GM19023 (cell line): ENCODE measurements around the gene CRTAP.
"Not testable (repeated sequence)": the region's sequence is repeated elsewhere in the genome, so short reads cannot be mapped to it uniquely, and the experiment has no call there.

Experiments
- ATAC-seq: cut with Tn5 transposase; IDR thresholded peaks from one replicate; pipeline ENCODE4 v1.9.1; 2021; ENCODE audit warnings: mild to moderate bottlenecking, moderate library complexity; ENCODE audit not compliant: unreplicated experiment

The CRTAP gene

GRCh38 chr3:33099109-33099645 is 14.6 kb upstream of the CRTAP start:
- no peak for ATAC-seq

GRCh38 chr3:33099701-33100100 is 14.1 kb upstream of the CRTAP start:
- ATAC-seq = no peak

GRCh38 chr3:33100229-33100628 is 13.6 kb upstream of the CRTAP start:
- ATAC-seq = no peak

- no peak for ATAC-seq
Observed at GRCh38 chr3:33103034-33103433, 10.8 kb upstream of the CRTAP start.

DNA sequence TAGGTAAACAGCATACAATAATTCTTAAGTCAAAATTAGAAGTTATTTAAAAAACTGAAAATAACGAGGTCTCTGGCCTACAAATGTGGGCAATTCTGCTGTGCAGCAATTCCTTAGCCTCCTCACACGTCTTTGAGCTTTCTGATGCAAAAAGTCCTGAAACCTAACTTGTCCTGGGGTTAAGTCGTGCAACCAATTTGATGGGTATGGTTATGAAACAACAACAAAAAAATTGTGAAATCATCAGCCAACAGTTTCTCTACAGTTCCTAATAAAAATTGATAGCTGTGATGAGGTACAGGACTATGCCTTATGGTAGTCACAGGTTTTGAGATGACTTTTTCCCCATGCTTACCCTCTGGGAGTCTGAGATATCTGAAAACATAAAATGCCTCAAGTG is 10.3 kb upstream of the CRTAP start:
- ATAC-seq = no peak

GRCh38 chr3:33104803-33105202 is 9.0 kb upstream of the CRTAP start:
- no peak for ATAC-seq

DNA sequence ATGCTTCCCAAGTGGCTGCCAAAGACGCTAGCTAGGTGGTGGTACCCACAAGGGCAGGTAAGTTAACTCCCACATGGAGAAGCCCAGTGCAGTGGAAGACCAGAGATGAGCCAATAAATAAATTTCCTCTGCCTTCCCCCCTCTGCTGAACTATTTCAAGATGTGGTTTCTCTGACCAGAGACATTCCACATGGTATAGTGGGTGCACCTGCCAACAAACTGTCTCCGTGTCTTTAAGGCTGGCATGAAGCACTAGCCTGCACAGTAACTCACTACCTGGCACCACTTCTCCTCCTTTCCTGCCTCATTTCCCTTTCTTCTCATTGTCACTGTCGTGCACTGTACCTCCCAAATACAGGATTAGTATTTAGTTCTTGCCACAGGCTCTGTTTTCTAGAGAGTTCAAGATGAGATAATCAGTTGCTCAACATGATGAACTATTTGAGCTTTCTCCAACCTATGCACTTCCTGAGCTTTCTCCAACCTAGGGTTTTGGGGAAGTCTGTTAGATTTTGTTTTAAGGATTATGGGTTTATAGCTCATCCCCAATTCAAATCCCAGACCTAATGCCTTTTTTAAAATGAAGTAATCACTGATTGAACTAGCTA is 8.4 kb upstream of the CRTAP start:
- ATAC-seq = no peak

- ATAC-seq = not testable (repeated sequence)
Observed at GRCh38 chr3:33106854-33107253, 7.0 kb upstream of the CRTAP start.

DNA sequence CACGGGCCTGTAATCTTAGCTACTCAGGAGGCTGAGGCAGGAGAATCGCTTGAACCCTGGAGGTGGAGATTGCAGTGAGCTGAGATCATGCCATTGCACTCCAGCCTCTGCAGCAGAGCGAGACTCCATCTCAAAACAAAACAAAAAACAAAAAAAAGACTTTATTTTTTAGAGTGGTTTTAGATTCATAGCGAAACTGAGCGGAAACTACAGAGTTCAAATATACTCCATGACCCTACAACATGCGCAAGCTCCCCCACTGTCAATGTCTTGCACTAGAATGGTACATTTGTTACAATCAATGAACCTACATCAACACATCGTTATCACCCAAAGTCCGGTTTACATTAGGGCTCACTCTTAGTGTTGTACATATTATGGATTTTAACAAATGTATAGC is 2.2 kb upstream of the CRTAP start:
- peak; percentile 23 for ATAC-seq

- ATAC-seq = no peak
Observed at GRCh38 chr3:33114622-33115023, 809 bp downstream of the CRTAP start.

DNA sequence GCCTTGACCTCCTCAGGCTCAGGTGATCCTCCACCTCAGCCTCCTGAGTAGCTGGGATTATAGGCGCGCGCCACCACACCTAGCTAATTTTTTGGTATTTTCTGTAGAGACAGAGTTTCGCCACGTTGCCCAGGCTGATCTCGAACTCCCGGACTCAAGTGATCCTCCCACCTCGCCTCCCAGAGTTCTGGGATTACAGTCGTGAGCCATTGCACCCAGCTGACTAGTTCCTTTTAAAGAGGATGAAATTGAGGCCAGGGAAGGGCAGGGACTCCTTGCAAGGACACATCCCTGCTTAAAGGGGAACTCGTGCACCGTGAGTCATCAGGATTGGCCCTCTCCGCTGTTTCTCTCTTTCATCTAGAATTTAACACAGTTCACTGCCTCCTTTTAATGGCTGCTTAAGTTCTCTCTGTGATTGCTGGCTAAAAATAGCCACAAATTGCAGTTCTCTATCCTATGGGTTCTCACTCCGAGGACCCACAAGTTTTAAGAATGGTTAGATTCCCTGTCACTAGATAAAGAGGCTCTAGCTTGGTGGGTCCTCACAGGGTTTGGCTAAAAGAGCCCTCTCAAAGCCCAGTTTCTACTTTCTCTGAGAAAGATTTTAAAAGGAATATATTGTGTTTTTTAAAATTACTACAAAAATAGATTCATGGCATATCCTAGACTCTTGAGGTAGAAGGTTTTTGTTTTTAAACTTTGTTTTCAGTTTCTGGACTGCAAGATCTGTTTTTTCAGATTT is 1.4 kb downstream of the CRTAP start:
- no peak for ATAC-seq

DNA sequence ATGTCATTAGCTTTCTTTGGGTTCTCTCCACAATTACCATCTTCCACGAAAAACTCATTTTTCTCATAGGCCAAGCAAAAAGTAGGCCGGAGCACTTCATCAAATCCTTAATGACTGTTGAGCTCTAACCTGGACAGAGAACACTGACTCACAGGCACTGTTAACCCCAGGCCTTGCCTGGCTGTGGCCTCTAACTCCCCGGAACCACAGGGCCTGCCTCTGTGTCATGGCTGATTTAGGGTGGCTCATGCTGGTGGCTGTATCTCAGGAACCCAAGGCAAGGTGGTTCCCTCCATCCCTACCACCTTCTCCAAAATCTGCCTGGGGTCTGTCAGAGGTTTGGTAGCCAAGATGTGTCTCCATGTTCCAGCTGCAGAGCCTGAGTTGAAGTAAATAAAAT is 3.6 kb downstream of the CRTAP start:
- no peak for ATAC-seq

- ATAC-seq = no peak
Observed at GRCh38 chr3:33119891-33120290, 6.1 kb downstream of the CRTAP start.

DNA sequence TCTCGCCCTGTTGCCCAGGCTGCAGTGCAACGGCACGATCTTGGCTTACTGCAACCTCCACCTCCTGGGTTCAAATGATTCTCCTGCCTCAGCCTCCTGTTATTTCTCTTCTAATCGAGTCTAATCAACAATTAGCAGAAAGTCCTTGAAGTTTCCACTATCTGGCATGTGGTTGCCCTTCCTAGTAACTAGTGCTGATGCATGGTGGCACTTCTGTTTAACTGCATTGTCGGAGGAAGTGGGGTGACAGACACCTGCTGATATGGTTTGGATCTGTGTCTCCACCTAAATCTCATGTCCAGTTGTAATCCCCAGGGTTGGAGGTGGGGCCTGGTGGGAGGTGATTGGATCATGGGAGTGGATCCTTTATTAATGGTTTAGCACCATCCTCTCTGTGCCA is 9.2 kb downstream of the CRTAP start:
- no peak for ATAC-seq

DNA sequence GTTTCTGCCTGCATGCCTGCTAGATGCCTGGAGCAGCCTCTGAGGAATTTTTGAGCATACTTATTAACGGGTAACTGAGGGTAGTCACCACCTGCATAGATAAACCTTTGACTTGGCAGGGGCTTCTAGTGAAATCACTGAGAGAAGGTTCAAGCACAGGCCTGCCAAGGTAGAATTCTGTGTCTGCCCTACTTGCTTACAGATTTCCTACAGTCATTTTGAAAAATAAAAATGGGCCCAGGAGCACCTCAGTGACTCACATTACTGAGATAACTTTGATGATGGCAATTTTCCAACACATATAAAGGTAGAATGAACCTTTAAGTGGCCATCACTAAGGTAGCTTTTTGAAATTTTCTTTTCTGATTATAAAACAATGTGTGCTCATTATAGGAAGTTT is 10.8 kb downstream of the CRTAP start:
- no peak for ATAC-seq

GRCh38 chr3:33125840-33126239 is 12.0 kb downstream of the CRTAP start:
- ATAC-seq = no peak

- ATAC-seq = no peak
Observed at GRCh38 chr3:33128706-33129105, 14.9 kb downstream of the CRTAP start.

DNA sequence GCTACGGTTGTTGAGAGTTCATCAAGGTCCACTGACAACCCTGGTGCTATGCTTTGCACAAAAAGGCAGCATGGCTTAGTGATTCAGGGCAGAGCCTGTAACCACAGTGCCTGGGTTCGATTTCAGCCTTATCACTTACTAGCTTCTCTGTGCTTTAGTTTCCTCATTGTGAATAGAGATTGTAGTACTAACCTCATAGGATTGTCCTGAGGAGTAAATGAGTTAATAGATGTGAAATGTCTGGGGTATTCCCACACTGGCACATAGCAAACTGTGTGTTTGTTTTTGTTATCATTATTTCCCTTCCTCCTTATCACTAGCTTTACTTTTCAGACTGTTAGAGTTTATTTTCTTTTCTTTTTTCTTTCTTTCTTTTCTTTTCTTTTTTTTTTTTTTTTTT is 16.3 kb downstream of the CRTAP start:
- ATAC-seq = no peak

DNA sequence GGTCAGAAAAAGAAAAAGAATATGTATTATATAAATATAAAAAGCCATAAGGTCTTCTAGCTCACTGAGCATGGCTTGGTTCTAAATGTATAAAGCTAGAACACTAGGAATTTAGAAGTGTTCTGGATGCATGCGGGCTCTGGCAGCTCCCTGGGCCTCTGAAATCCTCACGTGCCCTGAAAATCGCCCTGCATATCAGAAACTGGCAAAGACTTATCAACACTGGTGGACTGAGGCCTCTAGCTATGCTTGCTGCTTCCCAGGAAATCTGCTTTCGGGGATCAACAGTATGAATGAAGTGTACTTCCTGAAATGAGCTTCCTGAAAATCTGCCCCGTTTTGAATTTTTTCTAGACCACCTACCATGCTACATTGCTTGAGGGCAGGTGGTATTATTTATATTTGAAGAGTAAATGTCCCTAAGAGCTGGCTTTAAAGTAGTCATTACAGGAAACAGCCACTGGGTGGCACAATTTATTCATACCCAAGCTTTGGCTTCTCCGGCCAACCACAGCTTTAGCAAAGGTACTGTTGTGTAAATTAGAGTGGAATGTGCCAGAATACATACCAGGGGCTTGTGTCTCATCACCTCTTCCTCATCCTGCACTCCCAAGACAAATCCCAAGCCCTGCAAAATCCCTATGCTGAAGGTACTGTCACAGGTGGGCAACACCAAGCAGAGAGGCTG is 17.7 kb downstream of the CRTAP start:
- peak; percentile 86 for ATAC-seq

DNA sequence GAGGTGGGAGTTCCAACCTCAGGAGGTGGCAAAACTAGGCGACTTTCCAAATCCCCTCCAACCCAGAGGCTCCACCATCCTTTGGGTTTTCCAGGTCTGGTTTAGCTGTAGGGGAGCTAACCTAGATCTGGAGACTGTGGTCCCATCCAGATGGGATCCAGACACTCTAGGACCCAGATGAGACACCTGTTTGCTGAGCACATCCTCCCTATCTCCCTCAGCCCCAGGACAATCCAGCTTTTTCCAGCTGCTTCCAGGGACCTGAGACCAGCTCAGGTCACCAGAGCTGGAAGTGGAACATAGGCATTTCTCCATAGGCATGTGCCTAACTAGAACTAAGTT is 18.2 kb downstream of the CRTAP start:
- ATAC-seq = peak; percentile 13

- ATAC-seq = no peak
Observed at GRCh38 chr3:33134026-33134625, 20.3 kb downstream of the CRTAP start.

DNA sequence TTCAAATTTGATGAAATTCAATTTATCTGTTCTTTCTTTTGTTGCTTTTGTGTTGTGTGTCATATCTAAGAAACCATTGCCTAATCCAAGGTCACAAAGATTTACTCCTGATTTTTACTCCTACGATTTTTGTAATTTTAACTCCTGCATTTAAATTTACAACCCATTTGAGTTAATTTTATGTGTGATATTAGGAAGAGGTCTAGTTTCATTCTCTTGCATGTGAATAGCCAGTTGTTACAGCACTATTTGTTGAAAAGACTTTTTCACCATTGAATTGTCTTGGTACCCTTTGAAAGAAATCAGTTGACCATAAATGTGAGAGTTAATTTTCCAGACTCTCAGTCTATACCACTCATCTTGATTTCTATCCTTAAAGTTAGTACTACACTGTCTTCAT is 23.9 kb downstream of the CRTAP start:
- ATAC-seq = no peak
